Measurements from ENCODE around the gene MYRF. TPM values are rescaled to one million over a fixed set of nuclear protein-coding genes. Genes with fewer than 3 reads are reported as not detected.

The MYRF gene
- total and polyA plus RNA-seq, 9 of the 15 experiments (the other 6 are each of a cell fraction or from before 2014, with no cell fraction given) = 2.3 to 25.8 (median 7.1) TPM

GRCh38 chr11:61733120-61733978 is 19.1 kb upstream of the MYRF start (continued):
- TF ChIP-seq, protein P1, sequence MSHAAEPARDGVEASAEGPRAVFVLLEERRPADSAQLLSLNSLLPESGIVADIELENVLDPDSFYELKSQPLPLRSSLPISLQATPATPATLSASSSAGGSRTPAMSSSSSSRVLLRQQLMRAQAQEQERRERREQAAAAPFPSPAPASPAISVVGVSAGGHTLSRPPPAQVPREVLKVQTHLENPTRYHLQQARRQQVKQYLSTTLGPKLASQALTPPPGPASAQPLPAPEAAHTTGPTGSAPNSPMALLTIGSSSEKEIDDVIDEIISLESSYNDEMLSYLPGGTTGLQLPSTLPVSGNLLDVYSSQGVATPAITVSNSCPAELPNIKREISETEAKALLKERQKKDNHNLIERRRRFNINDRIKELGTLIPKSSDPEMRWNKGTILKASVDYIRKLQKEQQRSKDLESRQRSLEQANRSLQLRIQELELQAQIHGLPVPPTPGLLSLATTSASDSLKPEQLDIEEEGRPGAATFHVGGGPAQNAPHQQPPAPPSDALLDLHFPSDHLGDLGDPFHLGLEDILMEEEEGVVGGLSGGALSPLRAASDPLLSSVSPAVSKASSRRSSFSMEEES (CRISPR knock-in tag; IDR thresholded peaks at IDR 0.05) = peak; percentile 96
- TF ChIP-seq, protein P2, sequence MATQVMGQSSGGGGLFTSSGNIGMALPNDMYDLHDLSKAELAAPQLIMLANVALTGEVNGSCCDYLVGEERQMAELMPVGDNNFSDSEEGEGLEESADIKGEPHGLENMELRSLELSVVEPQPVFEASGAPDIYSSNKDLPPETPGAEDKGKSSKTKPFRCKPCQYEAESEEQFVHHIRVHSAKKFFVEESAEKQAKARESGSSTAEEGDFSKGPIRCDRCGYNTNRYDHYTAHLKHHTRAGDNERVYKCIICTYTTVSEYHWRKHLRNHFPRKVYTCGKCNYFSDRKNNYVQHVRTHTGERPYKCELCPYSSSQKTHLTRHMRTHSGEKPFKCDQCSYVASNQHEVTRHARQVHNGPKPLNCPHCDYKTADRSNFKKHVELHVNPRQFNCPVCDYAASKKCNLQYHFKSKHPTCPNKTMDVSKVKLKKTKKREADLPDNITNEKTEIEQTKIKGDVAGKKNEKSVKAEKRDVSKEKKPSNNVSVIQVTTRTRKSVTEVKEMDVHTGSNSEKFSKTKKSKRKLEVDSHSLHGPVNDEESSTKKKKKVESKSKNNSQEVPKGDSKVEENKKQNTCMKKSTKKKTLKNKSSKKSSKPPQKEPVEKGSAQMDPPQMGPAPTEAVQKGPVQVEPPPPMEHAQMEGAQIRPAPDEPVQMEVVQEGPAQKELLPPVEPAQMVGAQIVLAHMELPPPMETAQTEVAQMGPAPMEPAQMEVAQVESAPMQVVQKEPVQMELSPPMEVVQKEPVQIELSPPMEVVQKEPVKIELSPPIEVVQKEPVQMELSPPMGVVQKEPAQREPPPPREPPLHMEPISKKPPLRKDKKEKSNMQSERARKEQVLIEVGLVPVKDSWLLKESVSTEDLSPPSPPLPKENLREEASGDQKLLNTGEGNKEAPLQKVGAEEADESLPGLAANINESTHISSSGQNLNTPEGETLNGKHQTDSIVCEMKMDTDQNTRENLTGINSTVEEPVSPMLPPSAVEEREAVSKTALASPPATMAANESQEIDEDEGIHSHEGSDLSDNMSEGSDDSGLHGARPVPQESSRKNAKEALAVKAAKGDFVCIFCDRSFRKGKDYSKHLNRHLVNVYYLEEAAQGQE (IDR thresholded peaks at IDR 0.05; ENCODE audit: borderline replicate concordance) = peak; percentile 95
- TF ChIP-seq, protein P2 (CRISPR knock-in tag; IDR thresholded peaks at IDR 0.05; ENCODE audit: low read depth) = no peak
- TF ChIP-seq ARID4B (CRISPR knock-in tag; IDR thresholded peaks at IDR 0.05) = peak; percentile 81
- no peak for TF ChIP-seq NR2C1 (IDR thresholded peaks at IDR 0.05)
- no peak for TF ChIP-seq NR2C1 (tag; IDR thresholded peaks at IDR 0.05)
- TF ChIP-seq SMC3 (conservative IDR thresholded peaks at IDR 0.05; ENCODE audit: insufficient read depth, low read depth, low read length) = peak; percentile 91
- TF ChIP-seq TCF3 (CRISPR knock-in tag; IDR thresholded peaks at IDR 0.05) = 0 out of 2 replicates have a peak, but pooled peaks have one; percentile 17
- TF ChIP-seq CBX3 (IDR thresholded peaks at IDR 0.05; ENCODE audit: borderline replicate concordance in 1 of 2, low read length in 2 of 2) = no peak
- TF ChIP-seq, protein P3, sequence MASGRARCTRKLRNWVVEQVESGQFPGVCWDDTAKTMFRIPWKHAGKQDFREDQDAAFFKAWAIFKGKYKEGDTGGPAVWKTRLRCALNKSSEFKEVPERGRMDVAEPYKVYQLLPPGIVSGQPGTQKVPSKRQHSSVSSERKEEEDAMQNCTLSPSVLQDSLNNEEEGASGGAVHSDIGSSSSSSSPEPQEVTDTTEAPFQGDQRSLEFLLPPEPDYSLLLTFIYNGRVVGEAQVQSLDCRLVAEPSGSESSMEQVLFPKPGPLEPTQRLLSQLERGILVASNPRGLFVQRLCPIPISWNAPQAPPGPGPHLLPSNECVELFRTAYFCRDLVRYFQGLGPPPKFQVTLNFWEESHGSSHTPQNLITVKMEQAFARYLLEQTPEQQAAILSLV (tag; IDR thresholded peaks at IDR 0.05) = no peak

All from K562 (cell line).